HCT116 (cell line): ENCODE measurements around the gene CCDC157. TPM values are rescaled to one million over a fixed set of nuclear protein-coding genes. Genes with fewer than 3 reads are reported as not detected.

Experiments used
- ATAC-seq: fragments of 200-7000 bp; cut with Tn5 transposase; 2 replicates; pipeline ENCODE4 v1.9.1; 2020; ENCODE audit warnings: mild to moderate bottlenecking, moderate library complexity
- BruUV-seq: library from RNA; stranded (reverse); fragments of 400-500 nt; replicated peaks from 2 replicates; lab custom pipeline; 2021; lab: Mats Ljungman, UMichigan
- CTCF ChIA-PET: fragments of 300-600 bp; sonication (Branson Sonifier 250); formaldehyde crosslinking; loops from one replicate; lab custom pipeline; 2021; ENCODE audit warnings: antibody characterized with exemption; lab: Charles Lee
- POLR2A ChIA-PET: fragments of 300-600, 350-600 bp; sonication (Branson Sonifier 250); formaldehyde crosslinking; loops from one replicate; lab custom pipeline; 2021; ENCODE audit warnings: antibody characterized with exemption; lab: Charles Lee
- RAD21 ChIA-PET, 2 experiments: fragments of 300-600 bp; sonication (Branson Sonifier 250); formaldehyde crosslinking; loops; one replicate each; lab custom pipeline; 2023; ENCODE audit warnings: low total read pairs in 2 of 2; ENCODE audit not compliant: uncharacterized antibody in 2 of 2, unreplicated experiment in 2 of 2, low non-redundant PET in 1 of 2; lab: Charles Lee
- DNase-seq: peaks from one replicate; pipeline ENCODE4 v3.0.0-alpha.2; 2010; ENCODE audit warnings: low read depth, low spot score
- H2AFZ ChIP-seq: fragments of 200-600 bp; shearing (Covaris generic), sonication (generic); 2 replicates; pipeline ENCODE4 v1.6.1; 2017; ENCODE audit warnings: low read depth, mixed run types, mixed read lengths, antibody characterized with exemption, low read length; ENCODE audit not compliant: poor library complexity, severe bottlenecking
- H3K27ac ChIP-seq: 2 replicates; pipeline ENCODE4 v1.5.1; 2012; ENCODE audit warnings: low read depth, low read length
- H3K27me3 ChIP-seq: fragments of 200-600 bp; sonication (generic); 2 replicates; pipeline ENCODE4 v1.6.1; 2016; ENCODE audit warnings: mixed run types, low read length, mixed read lengths; ENCODE audit not compliant: insufficient read depth
- H3K36me3 ChIP-seq, 2 experiments: fragments of 200-500 bp in 1 of 2; fragments of 200-600 bp in 1 of 2; sonication (Bioruptor generic) in 1 of 2; sonication (generic) in 1 of 2; 2 replicates each; pipeline versions ENCODE4 v1.5.1 to v1.6.1; 2014 to 2016; ENCODE audit warnings: low read length in 2 of 2, inconsistent platforms in 1 of 2, mixed read lengths in 1 of 2, mixed run types in 1 of 2; ENCODE audit not compliant: insufficient read depth in 2 of 2, control insufficient read depth in 1 of 2
- H3K4me1 ChIP-seq, 2 experiments: fragments of 200-600 bp in 1 of 2; sonication (generic) in 1 of 2; 2 replicates each; pipeline versions ENCODE4 v1.5.1 to v1.6.1; 2012 to 2017; ENCODE audit warnings: low read length in 2 of 2, inconsistent platforms in 1 of 2, mild to moderate bottlenecking in 1 of 2, mixed read lengths in 1 of 2, mixed run types in 1 of 2, moderate library complexity in 1 of 2; ENCODE audit not compliant: insufficient read depth in 2 of 2, control insufficient read depth in 1 of 2
- H3K4me2 ChIP-seq: fragments of 200-600 bp; sonication (generic); 2 replicates; pipeline ENCODE4 v1.6.1; 2017; ENCODE audit warnings: mixed run types, low read length, mixed read lengths
- H3K4me3 ChIP-seq, 2 experiments: fragments of 200-600 bp in 1 of 2; sonication (generic) in 1 of 2; replicated peaks in 1 of 2; 2 replicates each; pipeline ENCODE4 v1.5.1; 2011 to 2016; ENCODE audit warnings: low read length in 2 of 2, control low read depth in 1 of 2, low read depth in 1 of 2, mild to moderate bottlenecking in 1 of 2, mixed read lengths in 1 of 2, mixed run types in 1 of 2
- H3K79me2 ChIP-seq: fragments of 200-600 bp; sonication (generic); 2 replicates; pipeline ENCODE4 v1.6.1; 2017; ENCODE audit warnings: mild to moderate bottlenecking, mixed run types, low read length, moderate library complexity, mixed read lengths; ENCODE audit not compliant: insufficient read depth
- H3K9ac ChIP-seq: fragments of 200-600 bp; sonication (generic); 2 replicates; pipeline ENCODE4 v1.6.1; 2016; ENCODE audit warnings: low read length, mixed read lengths
- H3K9me2 ChIP-seq: fragments of 200-600 bp; sonication (generic), shearing (Covaris generic); 2 replicates; pipeline ENCODE4 v1.6.1; 2017; ENCODE audit warnings: mixed run types, mild to moderate bottlenecking, moderate library complexity; ENCODE audit not compliant: insufficient read depth
- H3K9me3 ChIP-seq, 2 experiments: fragments of 200-500 bp in 1 of 2; fragments of 200-600 bp in 1 of 2; sonication (Bioruptor generic) in 1 of 2; sonication (generic) in 1 of 2; 2 replicates each; pipeline ENCODE4 v1.6.1; 2014 to 2017; ENCODE audit warnings: low read length in 2 of 2, mixed read lengths in 2 of 2, inconsistent platforms in 1 of 2, low read depth in 1 of 2, mild to moderate bottlenecking in 1 of 2, mixed run types in 1 of 2, moderate library complexity in 1 of 2; ENCODE audit not compliant: control insufficient read depth in 1 of 2, insufficient read depth in 1 of 2
- H4K20me1 ChIP-seq: fragments of 200-600 bp; sonication (generic), shearing (Covaris generic); 2 replicates; pipeline ENCODE4 v1.6.1; 2017; ENCODE audit warnings: mixed run types, mild to moderate bottlenecking, moderate library complexity; ENCODE audit not compliant: insufficient read depth
- CBX3 ChIP-seq: IDR thresholded peaks from 2 replicates; pipeline ENCODE4 v1.6.1; 2012; ENCODE audit warnings: low read depth
- EGR1 ChIP-seq: IDR thresholded peaks from 2 replicates; pipeline ENCODE4 v1.6.1; 2012; ENCODE audit warnings: low read depth
- ELF1 ChIP-seq: IDR thresholded peaks from 2 replicates; pipeline ENCODE4 v1.6.1; 2012; ENCODE audit warnings: low read depth, borderline replicate concordance
- EZH2phosphoT487 ChIP-seq: fragments of 200-600 bp; IDR thresholded peaks from 2 replicates; pipeline ENCODE4 v1.6.1; 2018; ENCODE audit warnings: antibody characterized with exemption, borderline replicate concordance
- FOSL1 ChIP-seq: IDR thresholded peaks from 2 replicates; pipeline ENCODE4 v1.6.1; 2012; ENCODE audit warnings: low read depth
- MAX ChIP-seq: IDR thresholded peaks from 2 replicates; pipeline ENCODE4 v1.6.1; 2012
- RAD21 ChIP-seq: IDR thresholded peaks from 2 replicates; pipeline ENCODE4 v1.6.1; 2012; ENCODE audit warnings: low read depth, mild to moderate bottlenecking
- REST ChIP-seq: IDR thresholded peaks from 2 replicates; pipeline ENCODE4 v1.6.1; 2012; ENCODE audit warnings: low read depth
- SIN3A ChIP-seq: IDR thresholded peaks from 2 replicates; pipeline ENCODE4 v1.6.1; 2012; ENCODE audit warnings: low read depth
- TCF7L2 ChIP-seq: IDR thresholded peaks from 2 replicates; pipeline ENCODE4 v1.7.0; 2011; ENCODE audit warnings: borderline replicate concordance, inconsistent platforms; ENCODE audit not compliant: insufficient read depth, insufficient read length; ENCODE audit errors: extremely low read depth
- intact Hi-C: fragments of 100-400 bp; cut with micrococcal nuclease; formaldehyde crosslinking; loops from 2 replicates; pipeline ENCODE4 v1.10.0; 2022
- total RNA-seq: library from RNA; stranded (reverse); gene quantifications from one replicate; pipeline ENCODE4 v1.2.1, GENCODE V29; 2021; ENCODE audit not compliant: unreplicated experiment

CCDC157 gene
- total RNA-seq, 1 experiment from 2014 or later: 2.1 TPM

- Histone ChIP-seq H3K79me2 (peaks cover 38% of the 10 kb centered on the region), H2AFZ (no peak overlapping the region), H3K27me3 (no peaks in the 10 kb centered on the region), H3K4me2 (peak overlapping the region; percentile 91), H3K27ac (peak overlapping the region; percentile 92; the same call in 1 of the 2 replicates), H3K4me3 (peak overlapping the region; percentile 93 to 96), H3K9me2 (no peaks in the 10 kb centered on the region), H3K9ac (peak overlapping the region; percentile 95), H3K36me3 (peaks cover 4% of the 10 kb centered on the region in 2 experiments; a peak in 3 of 4 replicates), H3K9me3 (no peaks in the 10 kb centered on the region), H3K4me1 (peaks cover 12 to 22% of the 10 kb centered on the region in 2 experiments; a peak in 3 of 4 replicates), H4K20me1 (no peaks in the 10 kb centered on the region)
- ChIA-PET CTCF (interaction anchor here (1.8 to 2.2 kb wide), 2 partner anchors 30 to 70 kb away, joined by 7 to 12 read pairs; partner anchors contain the start of gene RNF215), RAD21 (interaction anchor here (1.0 to 1.4 kb wide), 2 partner anchors 28 to 31 kb away, joined by 4 read pairs; partner anchors contain the start of gene TBC1D10A (in 1 of the 2)), POLR2A (interaction anchor here (1.0 to 1.2 kb wide), 2 partner anchors 39 to 69 kb away, joined by 3 to 4 read pairs; partner anchors contain the start of gene SEC14L2)
- ATAC-seq (no peak), DNase-seq (no peak)
- BruUV-seq: no TSS peak
- intact Hi-C loops: no loop called here
- TF ChIP-seq MAX: no peak
Observed at GRCh38 chr22:30357650-30358215, 926 bp downstream of the CCDC157 start.

GRCh38 chr22:30358541-30358940 lies 1.7 kb downstream of the CCDC157 start:
- CTCF ChIA-PET: no interaction called here
- H3K4me2 ChIP-seq: no peak overlapping the region
- POLR2A ChIA-PET: no interaction called here

More at GRCh38 chr22:30358541-30358940, 1.7 kb downstream of the CCDC157 start:
- no peak overlapping the region for H3K27ac ChIP-seq
- H3K9me2 ChIP-seq: no peaks in the 10 kb centered on the region
- ATAC-seq (no peak), DNase-seq (no peak)
- H3K9ac ChIP-seq: no peak overlapping the region
- H3K4me3 ChIP-seq: no peak overlapping the region
- TF ChIP-seq SIN3A: no peak
- no peak for TF ChIP-seq TCF7L2
- TF ChIP-seq MAX: no peak
- no peak for TF ChIP-seq FOSL1
- TF ChIP-seq CBX3: no peak
- no peak for TF ChIP-seq REST
- TF ChIP-seq EZH2phosphoT487: no peak
- no peak for TF ChIP-seq EGR1
- TF ChIP-seq ELF1: no peak
- TF ChIP-seq RAD21: no peak
- TF ChIP-seq, all 23 proteins: peak for 0
- H3K4me1 ChIP-seq: peaks cover 12 to 22% of the 10 kb centered on the region in 2 experiments; a peak in 3 of 4 replicates
- intact Hi-C loops: no loop called here
- H2AFZ ChIP-seq: no peak overlapping the region
- peaks cover 32% of the 10 kb centered on the region for H3K79me2 ChIP-seq
- peaks cover 0 to 2% of the 10 kb centered on the region in 2 experiments; a peak in 2 of 4 replicates for H3K36me3 ChIP-seq
- H4K20me1 ChIP-seq: no peaks in the 10 kb centered on the region
- H3K27me3 ChIP-seq: no peaks in the 10 kb centered on the region
- BruUV-seq: no TSS peak
- no peaks in the 10 kb centered on the region for H3K9me3 ChIP-seq
- RAD21 ChIA-PET: no interaction called here
